D341Med (cell line): ENCODE measurements around the gene PAXIP1.

Experiments used
- DNase-seq: peaks from one replicate; pipeline ENCODE4 v3.0.0; 2012; ENCODE audit warnings: low spot score

Gene PAXIP1

GRCh38 chr7:154912871-154913637 is 89.9 kb downstream of the PAXIP1 start:
- DNase-seq = no peak

GRCh38 chr7:154911862-154912455 is 91.0 kb downstream of the PAXIP1 start:
- no peak for DNase-seq

- DNase-seq = no peak
These were observed 91.5 kb downstream of the PAXIP1 start for GRCh38 chr7:154911411-154911810.

- DNase-seq = no peak
These were observed 91.9 kb downstream of the PAXIP1 start for GRCh38 chr7:154910977-154911376.

- DNase-seq = no peak
These were observed 92.8 kb downstream of the PAXIP1 start for GRCh38 chr7:154910125-154910524.

GRCh38 chr7:154909241-154910105 is 93.5 kb downstream of the PAXIP1 start:
- no peak for DNase-seq

- DNase-seq = no peak
These were observed 95.0 kb downstream of the PAXIP1 start for GRCh38 chr7:154907651-154908620.

GRCh38 chr7:154906736-154907355 is 96.1 kb downstream of the PAXIP1 start:
- no peak for DNase-seq

- no peak for DNase-seq
These were observed 96.7 kb downstream of the PAXIP1 start for GRCh38 chr7:154906201-154906600.

GRCh38 chr7:154905615-154906014 is 97.3 kb downstream of the PAXIP1 start:
- DNase-seq = no peak

- no peak for DNase-seq
These were observed 97.8 kb downstream of the PAXIP1 start for GRCh38 chr7:154905146-154905545.

GRCh38 chr7:154903083-154903731 is 99.7 kb downstream of the PAXIP1 start:
- no peak for DNase-seq

- no peak for DNase-seq
These were observed 100.3 kb downstream of the PAXIP1 start for GRCh38 chr7:154902600-154903082.

- no peak for DNase-seq
These were observed 103.1 kb downstream of the PAXIP1 start for GRCh38 chr7:154899862-154900261.

- DNase-seq = no peak
These were observed 103.7 kb downstream of the PAXIP1 start for GRCh38 chr7:154898973-154899855.

GRCh38 chr7:154896076-154896475 is 106.8 kb downstream of the PAXIP1 start:
- DNase-seq = no peak
